GM18498 (cell line): ENCODE measurements around the gene PAK1.
"Not testable (repeated sequence)": the region's sequence is repeated elsewhere in the genome, so short reads cannot be mapped to it uniquely, and the experiment has no call there.

Source experiments
- ATAC-seq: cut with Tn5 transposase; IDR thresholded peaks from one replicate; pipeline ENCODE4 v1.9.1; 2021; ENCODE audit warnings: mild to moderate bottlenecking, moderate library complexity; ENCODE audit not compliant: unreplicated experiment

PAK1 gene

DNA sequence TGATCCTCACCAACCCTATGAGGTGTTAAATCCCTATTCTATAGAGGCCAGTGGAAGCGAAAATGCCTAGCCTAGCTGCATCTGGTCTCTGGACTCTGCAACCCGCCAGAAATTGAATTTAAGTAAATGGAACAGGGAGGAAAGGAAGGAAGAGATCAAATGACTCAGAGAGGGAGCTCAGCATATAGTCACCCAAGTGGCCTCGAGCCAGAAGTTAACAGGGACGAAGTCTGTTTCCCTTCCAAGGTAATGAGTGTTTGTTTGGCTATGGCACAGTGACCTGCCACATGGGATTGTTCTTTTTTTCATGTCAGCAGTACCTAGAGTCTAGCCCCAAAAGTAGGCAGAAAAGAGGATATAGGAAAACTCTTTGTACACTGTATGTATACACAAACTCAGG is 66.3 kb downstream of the PAK1 start:
- no peak for ATAC-seq

DNA sequence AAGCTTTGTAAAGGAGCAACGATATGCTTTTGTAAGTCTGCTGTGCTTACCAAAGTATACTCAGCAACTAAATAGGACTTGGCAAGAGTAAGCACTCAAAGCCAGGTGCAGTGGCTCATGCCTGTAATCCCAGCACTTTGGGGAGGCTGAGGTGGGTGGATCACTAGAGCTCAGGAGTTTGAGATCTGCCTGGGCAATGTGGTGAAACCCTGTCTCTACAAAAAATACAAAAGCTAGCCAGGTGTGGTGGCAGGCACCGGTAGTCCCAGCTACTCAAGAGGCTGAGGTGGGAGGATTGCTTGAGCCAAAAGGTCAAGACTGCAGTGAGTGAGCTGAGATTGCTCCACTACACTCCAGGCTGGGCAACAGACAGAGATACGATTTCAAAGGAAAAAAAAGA is 67.5 kb downstream of the PAK1 start:
- ATAC-seq, result no peak

DNA sequence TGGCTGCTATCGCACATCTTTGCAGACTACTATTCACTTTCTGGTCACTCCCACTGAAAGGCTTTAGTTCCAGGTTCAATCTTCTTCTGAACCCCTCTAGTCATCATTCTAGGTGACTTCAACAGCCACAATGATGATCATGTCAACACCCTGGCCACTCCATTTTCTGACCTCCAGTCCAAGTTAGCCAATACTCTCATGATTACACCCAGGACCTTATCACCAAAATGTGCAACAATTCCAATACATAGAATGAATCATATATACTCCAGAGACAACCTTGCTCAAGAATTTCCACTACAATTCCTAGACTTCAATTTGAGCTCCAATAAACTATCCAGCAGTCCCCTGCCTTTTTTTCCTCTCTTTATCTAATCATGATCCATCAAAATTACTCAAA is 70.7 kb downstream of the PAK1 start:
- no peak for ATAC-seq

DNA sequence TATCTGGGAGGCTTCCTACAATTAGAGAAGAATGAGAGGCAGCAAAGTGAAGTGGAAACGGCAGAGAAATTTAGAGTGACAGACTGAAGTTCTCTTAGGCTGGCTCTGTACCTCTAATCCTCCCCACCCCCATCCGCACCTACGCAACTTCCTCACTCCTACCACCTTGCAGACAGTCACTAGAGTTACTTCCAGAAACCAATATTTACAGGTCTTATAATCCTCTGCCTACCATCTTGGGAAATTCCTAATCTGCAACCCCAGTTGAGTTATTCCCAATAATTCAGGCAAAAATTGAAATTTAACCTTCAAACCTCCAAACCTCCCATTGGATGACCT is 71.7 kb downstream of the PAK1 start:
- no peak for ATAC-seq

DNA sequence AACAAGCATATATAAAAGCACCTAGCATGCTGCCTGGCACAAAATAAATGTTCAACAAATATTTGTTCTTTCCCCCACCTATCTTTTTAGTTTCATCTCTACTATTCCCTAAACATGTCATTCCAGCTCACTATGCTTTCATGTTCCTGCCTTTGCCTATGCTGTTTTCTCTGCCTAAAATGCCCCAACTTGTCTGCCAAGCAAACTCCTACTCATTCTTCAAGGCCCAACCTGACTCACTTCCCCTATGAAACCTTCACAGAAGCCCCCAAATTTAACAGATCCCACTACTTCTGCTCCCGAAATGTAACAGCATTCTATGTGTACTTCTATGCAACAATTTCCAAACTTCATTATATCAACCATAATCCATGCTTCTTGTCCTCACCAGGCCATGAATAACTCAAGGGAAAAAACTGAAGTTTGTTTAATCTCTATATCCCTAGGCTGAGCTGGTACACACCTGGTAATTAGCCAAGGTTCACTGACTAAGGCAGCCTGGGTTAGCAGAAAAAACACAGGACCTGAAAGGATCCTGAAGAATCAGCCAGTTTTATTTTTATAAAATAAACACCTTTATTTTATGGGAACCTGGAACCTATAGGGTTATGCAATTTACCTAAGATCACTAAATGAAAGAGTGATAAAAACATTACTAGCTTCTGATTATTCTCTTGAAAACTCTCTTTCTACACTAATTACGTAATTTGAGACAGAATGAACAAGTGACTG is 72.2 kb downstream of the PAK1 start:
- no peak for ATAC-seq

DNA sequence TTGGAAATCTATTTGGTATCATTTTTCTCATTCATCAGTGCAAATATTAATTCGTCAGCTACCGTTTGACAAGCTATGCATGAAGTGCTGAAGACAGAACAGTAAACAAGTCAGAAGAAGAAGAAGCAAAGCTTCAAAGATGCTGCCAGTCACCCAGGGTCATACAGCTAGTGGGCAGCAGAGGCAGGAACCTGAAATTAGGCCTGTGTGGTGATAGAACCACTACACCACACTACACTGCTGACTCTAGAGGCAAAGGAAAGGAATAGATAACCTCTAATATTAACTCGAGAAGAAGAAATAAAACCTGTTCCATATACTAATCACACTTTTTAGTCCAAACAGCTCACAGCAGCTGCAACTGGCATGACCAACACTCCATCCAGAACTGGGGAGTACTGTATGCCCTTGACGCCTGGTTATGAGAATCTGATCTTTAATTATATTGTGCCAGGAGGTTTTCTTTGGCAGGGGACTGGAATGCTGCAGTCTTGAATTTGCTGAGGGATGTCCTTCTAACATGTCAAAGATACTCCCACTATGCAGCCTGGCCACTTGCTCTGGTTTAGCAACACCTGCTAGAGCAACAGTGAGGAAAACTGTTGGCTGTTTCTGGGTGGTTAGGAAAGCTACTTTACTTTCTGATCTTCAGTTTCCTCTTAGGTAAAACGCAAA is 73.0 kb downstream of the PAK1 start:
- no peak for ATAC-seq

DNA sequence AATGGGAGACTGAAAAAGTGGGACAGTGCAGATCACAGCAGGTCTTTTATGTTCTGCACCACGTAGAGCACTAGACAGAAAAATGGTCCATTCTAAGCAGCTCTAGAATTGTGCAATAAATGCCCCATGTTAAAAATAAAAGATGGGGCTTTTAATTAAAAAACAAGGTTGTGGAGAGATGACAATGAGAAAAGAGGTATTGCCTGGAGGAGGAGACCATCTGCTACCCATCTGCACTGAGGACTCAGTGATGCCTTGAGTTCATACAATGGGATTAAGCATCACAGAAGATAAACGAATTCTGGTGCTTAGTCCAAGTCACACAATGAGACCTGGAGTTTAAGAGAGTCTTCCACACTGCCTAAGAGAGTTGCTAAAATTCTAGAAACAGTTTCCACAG is 73.6 kb downstream of the PAK1 start:
- no peak for ATAC-seq

DNA sequence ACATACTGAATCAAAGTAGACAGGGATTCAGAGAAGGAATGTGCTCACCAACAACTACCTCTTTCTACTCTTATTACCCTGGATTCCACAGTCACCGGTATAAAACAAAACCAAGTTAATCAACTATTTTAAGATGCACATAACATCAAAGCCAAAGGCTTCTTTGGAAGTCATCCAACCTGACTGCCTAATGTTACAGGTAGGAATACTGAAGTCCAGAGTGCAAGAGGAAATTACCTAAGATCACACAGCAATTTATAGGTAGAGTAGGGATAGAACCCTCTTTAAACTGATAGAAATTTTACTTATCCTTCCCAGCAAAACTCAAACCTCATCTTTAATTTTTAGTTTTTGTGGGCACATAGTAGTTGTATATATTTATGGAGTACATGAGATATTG is 76.3 kb downstream of the PAK1 start:
- no peak for ATAC-seq

DNA sequence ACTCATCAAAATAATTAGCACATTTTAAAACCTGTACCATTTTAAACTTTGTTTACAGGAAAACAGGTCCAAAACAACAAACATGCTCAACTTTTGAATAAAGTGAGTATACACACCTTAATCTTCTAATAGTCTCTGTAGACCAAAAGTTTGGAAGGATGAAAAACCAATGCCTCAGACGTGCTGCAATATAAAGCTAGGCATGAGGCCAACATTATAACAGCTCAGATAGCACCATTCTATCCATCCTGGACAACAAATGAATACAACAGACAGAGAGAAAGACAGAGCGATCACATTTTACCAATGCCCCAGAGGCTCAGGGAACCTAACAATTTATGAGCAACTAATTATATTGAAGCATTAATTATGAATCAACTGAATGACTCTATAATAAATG is 77.0 kb downstream of the PAK1 start:
- no peak for ATAC-seq

DNA sequence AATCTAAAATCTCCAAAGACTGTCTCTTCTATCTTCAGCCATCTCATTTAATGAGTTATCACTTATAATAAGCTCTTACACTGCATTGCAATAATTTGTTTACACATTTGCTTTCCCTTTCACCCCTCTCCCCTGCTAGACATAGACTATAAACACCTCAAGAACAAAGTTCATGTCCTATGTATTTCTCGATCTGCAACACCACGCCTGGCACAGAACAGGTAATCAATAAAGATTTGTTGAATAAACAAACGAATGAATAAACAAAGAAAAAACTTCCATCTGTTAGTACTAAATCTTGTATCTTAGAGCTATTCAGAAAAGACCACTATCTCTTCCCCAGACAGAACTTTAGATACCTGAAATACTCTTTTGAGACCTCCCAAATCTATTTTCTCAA is 77.6 kb downstream of the PAK1 start:
- ATAC-seq, result no peak

DNA sequence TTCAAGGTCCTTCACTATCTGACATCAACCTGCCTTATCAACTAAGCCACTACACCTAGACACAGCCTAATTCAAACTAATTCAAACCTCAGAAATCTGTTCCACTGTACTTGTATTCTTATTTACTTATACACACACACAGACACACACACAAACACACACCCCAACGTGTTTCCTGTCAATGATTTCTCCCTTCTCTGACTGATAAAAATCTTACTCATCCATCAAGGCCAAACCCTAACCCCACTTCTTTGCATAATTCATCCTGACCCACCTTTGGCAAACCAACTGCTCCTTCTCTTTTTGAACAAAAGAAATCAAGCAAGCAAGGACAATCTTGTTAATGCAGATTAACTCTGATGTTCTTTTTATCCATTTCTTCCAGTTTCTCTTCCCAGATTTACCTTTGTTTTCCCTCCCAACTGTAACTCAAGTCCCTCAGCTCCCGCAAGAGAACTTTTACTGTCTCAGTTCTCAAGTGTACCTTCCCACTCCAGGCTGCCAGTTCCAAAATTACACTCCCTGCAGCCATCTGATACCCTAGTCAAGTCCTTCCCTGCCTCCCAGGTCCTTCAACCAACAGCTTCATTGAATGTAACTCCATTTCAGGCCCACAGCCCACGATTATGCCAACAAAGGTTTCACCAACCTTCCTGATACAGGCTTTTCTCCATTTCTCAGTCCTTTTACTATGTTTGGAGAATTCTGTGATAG is 78.3 kb downstream of the PAK1 start:
- ATAC-seq, result no peak

DNA sequence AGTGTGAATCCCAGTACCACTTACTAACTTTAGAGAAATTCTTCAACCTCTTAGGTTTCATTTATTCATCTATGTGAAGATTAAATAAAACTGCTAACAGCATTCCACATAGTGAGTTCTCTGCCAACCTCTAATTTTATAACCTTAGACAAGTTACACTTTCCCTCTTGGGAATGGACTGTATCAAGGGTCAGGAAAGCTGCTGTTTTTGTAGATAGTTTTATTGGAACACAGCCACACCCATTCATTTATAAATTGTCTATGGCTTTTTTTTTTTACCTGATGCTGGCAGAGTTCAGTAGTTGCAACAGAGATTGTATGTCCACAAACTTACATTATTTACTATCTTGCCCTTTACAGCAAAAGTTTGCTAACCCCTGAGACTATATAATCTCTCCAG is 81.1 kb downstream of the PAK1 start:
- no peak for ATAC-seq

DNA sequence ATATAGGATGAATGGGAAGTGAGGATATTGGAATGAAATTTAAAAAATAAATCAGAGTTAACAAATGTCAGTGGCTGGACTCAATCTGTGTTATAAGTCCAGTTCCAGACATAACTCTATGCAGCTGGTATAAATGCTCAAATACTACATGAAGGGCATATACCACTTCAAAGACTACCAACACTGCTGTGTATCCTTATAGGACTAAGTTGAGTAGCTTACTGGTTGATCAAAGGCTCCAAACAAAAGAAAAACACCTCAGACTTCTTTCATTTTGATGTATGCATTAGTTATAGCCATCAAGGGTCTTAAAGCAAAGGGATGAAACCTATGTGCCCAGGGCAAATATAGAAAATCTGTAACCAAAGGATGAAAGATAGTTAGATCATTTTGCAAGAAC is 86.2 kb downstream of the PAK1 start:
- no peak for ATAC-seq

DNA sequence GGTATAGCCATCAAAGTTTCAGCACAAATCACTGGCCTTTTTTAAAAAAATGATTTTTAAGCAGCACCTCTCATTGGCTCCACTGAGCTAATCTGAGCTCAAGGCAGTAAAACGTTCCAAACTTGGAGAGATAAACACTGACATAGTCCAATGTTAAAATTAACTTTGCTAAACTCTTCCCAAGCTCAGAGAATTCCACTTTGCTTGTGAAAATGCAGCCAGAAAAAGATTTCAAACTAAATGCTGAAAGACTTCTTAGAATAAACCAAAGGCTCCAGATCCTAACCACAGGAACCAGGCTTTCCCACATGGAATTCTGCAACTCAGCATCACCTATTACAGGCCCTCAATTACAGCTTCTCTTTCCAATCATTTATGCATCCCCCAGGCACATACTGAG is 87.7 kb downstream of the PAK1 start:
- no peak for ATAC-seq

DNA sequence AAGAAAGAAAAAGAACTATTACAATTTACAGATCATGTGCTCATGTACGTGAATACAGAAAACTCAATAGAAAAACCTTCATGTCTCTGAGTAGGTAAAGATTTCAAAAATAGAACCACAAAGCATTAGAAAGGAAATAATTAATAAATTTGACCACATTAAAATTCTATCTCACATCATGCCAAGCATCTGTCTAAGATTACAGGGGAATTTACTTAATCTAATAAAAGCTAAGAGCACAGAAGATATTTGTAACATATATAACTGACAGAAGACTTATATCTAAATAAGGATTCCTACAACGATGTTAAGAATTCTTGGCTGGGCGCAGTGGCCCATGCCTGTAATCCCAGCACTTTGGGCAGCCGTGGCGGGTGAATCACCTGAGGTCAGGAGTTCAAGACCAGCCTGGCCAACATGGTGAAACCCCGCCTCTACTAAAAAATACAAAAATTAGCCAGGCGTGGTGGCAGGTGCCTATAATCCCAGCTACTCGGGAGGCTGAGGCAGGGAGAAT is 88.6 kb downstream of the PAK1 start:
- not testable (repeated sequence) for ATAC-seq

DNA sequence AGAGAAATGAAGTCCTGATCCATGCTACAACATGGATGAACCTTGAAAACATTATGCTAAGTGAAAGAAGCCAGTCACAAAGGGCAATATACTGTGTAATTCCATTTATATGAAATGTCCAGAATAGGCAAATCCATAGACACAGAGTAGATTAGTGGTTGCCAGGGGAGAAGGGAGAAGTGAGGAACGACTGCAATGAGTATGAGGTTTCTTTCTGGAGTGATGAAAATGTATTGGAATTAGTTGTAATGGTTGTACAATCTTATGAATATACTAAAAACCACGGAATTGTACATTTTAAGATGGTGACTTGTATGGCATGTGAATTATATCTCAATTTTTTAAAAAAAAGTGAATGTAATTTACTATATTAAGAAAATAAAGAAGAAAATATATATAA is 89.3 kb downstream of the PAK1 start:
- ATAC-seq, result no peak

DNA sequence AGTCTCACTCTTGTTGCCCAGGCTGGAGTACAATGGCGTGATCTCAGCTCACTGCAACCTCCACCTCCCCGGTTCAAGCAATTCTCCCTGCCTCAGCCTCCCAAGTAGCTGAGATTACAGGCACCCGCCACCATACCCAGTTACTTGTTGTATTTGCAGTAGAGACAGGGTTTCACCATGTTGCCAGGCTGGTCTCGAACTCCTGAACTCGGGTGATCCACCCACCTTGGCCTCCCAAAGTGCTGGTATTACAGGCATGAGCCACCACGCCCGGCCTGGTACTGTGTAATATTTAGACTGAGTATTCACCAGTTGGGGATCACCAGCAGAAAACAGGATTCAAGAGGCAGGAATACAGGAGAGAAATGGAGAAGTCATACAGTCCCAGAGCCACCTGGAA is 90.5 kb downstream of the PAK1 start:
- not testable (repeated sequence) for ATAC-seq

DNA sequence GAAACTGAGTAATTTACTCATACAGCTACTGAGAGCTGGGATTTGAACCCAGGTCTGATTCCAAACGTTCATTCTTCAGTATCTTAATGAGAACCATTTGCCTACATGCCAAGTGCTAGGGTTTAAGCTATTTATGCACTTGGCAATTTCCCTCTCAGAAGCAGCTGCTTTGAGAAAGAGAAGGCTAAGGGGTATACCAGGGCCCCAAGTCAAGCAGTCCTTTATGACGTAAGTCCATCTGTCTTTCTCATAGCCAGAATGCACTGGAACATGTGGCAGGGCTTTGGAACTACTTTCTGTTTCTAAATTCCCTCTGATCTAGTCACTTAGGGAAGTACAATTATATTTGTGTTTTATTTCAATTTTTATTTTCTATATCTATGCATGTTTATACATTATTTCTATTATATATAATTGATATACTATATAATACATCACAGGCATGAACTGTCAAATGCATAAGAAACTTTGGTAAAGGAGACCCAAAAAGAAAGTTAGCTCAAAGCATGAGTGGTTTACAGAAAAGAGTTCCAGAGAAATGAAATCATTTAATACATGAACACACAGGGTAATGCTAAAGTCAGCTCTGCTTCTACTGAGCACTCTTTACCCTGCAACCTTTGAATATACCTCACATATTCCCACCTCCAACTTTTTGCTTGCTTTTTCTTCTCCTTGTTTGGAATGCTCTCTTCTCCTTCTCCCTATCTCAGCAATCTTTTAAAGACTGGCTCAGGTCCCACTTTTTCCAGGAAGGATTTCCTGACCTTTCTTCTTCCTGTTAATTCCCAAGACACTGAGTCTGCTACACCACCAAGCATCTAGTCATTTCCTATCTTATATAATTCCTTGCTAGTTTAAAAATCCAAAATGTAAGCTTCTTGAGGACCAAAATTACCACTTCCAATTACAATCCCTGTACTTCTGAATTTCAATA is 91.9 kb downstream of the PAK1 start:
- ATAC-seq, result no peak

DNA sequence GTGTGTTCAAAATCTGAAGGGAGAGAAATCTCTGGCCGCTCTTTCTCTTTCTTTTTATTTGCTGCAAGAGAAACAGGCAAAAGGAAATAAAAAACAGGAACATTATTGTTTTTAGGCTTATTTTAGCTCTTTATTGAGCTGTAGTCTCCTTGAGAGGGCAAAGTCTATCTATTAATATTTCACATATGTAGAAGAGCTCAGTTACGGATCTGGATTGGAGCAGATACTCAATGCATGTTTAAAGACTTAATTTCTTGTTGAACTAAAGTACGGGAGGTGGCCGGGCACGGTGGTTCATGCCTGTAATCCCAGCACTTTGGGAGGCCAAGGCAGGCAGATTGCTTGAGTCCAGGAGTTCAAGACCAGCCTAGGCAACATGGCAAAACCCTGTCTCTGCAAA is 94.0 kb downstream of the PAK1 start:
- no peak for ATAC-seq

DNA sequence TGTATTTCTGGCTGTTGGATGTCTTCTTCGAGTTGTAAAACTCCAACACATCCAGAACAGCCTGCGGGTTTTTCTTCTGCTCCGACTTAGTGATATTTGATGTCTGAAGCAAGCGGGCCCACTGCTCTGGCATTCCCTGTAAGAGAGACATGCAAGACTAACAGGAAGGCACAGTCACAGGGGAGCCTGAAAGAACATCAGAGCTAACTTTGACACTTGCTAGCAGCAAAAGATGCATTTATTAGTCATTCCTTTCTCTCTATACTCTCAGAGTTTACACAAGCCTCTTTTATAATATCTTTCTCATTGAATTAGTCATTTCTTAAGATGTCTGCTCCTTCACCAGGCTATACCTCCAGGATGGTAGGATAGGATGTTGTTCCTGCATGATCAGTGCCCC is 94.6 kb downstream of the PAK1 start:
- ATAC-seq, result no peak

DNA sequence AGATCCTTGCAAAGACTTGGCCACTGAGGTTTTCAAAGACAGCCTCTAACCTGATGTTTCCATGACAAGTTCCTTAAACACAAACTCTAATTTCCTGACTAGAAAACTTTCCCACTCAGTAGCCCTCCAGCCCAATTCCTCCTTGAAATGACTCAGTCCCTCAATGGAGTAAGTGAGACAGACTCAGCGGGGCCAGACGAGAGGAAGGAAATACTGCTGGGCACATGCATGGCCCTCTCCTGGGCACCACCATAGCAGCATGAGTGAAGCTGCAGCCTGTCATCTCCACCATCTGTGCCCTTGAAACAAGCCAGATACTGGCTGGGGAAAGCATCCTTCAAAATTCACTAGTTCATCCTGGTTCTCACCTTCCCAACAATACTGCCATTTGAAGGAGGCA is 96.2 kb downstream of the PAK1 start:
- ATAC-seq, result no peak
